K562 (cell line): ENCODE measurements around the gene TMEM131. TPM values are rescaled to one million over a fixed set of nuclear protein-coding genes. Genes with fewer than 3 reads are reported as not detected.

Experiments
- ATAC-seq: fragments of 200-7000 bp; cut with Tn5 transposase; 3 replicates; pipeline ENCODE4 v1.9.1; 2020; ENCODE audit warnings: moderate library complexity
- BruUV-seq: library from RNA; stranded (reverse); fragments of 400-500 nt; replicated peaks from 2 replicates; lab custom pipeline; 2021; lab: Mats Ljungman, UMichigan
- CTCF ChIA-PET: fragments of 300-600 bp; formaldehyde crosslinking; extraction: SDS; loops from one replicate; lab custom pipeline; 2021; ENCODE audit warnings: low intra/inter-chr PET ratio; lab: Yijun Ruan, JAX
- POLR2A ChIA-PET: fragments of 300-600, 350-650 bp; sonication (Branson Sonifier 250); formaldehyde crosslinking; extraction: SDS; loops from one replicate; lab custom pipeline; 2021; ENCODE audit warnings: antibody characterized with exemption, inconsistent platforms; lab: Yijun Ruan, JAX
- DNase-seq, 4 experiments: peaks; one replicate each; pipeline versions ENCODE4 v3.0.0 to v3.0.0-alpha.2; 2011 to 2018; ENCODE audit warnings: low spot score in 3 of 4, mixed read lengths in 3 of 4; ENCODE audit errors: extremely low read depth in 1 of 4
- FAIRE-seq: peaks from 2 replicates; lab custom pipeline; 2011; peaks lifted over from hg19 to GRCh38; lab: Jason Lieb, UNC
- H2AFZ ChIP-seq: 2 replicates; pipeline ENCODE4 v1.6.0; 2011; ENCODE audit warnings: low read depth, low read length, control low read depth, inconsistent platforms
- H3K27ac ChIP-seq: fragments of 200-600 bp; 3 replicates; pipeline ENCODE4 v1.8.0; 2011; ENCODE audit warnings: low read depth, mild to moderate bottlenecking, control low read depth, inconsistent platforms, low read length, moderate library complexity, mixed read lengths; ENCODE audit errors: extremely low read depth
- H3K27me3 ChIP-seq, 2 experiments: fragments of 300-600 bp in 1 of 2; 2 replicates in 1 of 2; 3 replicates in 1 of 2; pipeline versions ENCODE4 v1.6.0 to v1.8.0; 2011; ENCODE audit warnings: inconsistent platforms in 2 of 2, low read length in 2 of 2, mild to moderate bottlenecking in 1 of 2, mixed read lengths in 1 of 2, moderate library complexity in 1 of 2; ENCODE audit not compliant: control insufficient read depth in 2 of 2, insufficient read depth in 2 of 2
- H3K36me3 ChIP-seq: fragments of 300-600 bp; 3 replicates; pipeline ENCODE4 v1.8.0; 2011; ENCODE audit warnings: mild to moderate bottlenecking, low read length, inconsistent platforms; ENCODE audit not compliant: control insufficient read depth, insufficient read depth
- H3K4me1 ChIP-seq, 2 experiments: fragments of 200-600 bp in 1 of 2; replicated peaks in 1 of 2; 2 replicates in 1 of 2; 3 replicates in 1 of 2; pipeline versions ENCODE4 v1.5.1 to v1.8.0; 2011; ENCODE audit warnings: inconsistent platforms in 2 of 2, low read length in 2 of 2, mild to moderate bottlenecking in 1 of 2, mixed read lengths in 1 of 2, moderate library complexity in 1 of 2; ENCODE audit not compliant: control insufficient read depth in 2 of 2, insufficient read depth in 2 of 2
- H3K4me2 ChIP-seq: 2 replicates; pipeline ENCODE4 v1.6.1; 2011; ENCODE audit warnings: low read length, control low read depth, inconsistent platforms, mixed read lengths; ENCODE audit not compliant: insufficient read depth
- H3K4me3 ChIP-seq: fragments of 200-600 bp; sonication (generic), shearing (Covaris generic); 2 replicates; pipeline ENCODE4 v1.5.1; 2016; ENCODE audit warnings: control low read depth, inconsistent platforms
- H3K79me2 ChIP-seq: fragments of 200-600 bp; 3 replicates; pipeline ENCODE4 v1.8.0; 2011; ENCODE audit warnings: low read length, inconsistent platforms; ENCODE audit not compliant: control insufficient read depth, insufficient read depth
- H3K9ac ChIP-seq, 2 experiments: 2 replicates each; pipeline versions ENCODE4 v1.6.0 to v1.6.1; 2011; ENCODE audit warnings: low read depth in 2 of 2, low read length in 2 of 2, control low read depth in 1 of 2, inconsistent platforms in 1 of 2, mild to moderate bottlenecking in 1 of 2, mixed read lengths in 1 of 2; ENCODE audit not compliant: insufficient read depth in 1 of 2
- H3K9me1 ChIP-seq: one replicate; pipeline ENCODE4 v1.6.0; 2011; ENCODE audit warnings: inconsistent platforms, mild to moderate bottlenecking, low read length, moderate library complexity; ENCODE audit not compliant: control insufficient read depth, insufficient read depth
- H3K9me3 ChIP-seq: replicated peaks from 2 replicates; pipeline ENCODE4 v1.5.1; 2011; ENCODE audit warnings: low read depth, low read length, inconsistent platforms; ENCODE audit not compliant: control insufficient read depth, insufficient read depth
- H4K20me1 ChIP-seq: replicated peaks from 2 replicates; pipeline ENCODE4 v1.6.1; 2011; ENCODE audit warnings: low read length, inconsistent platforms, mixed read lengths; ENCODE audit not compliant: control insufficient read depth, insufficient read depth
- CREM ChIP-seq: IDR thresholded peaks from 2 replicates; pipeline ENCODE4 v1.6.1; 2014; ENCODE audit warnings: antibody characterized with exemption, low read depth
- MCM3 ChIP-seq: fragments of 450-650 bp; IDR thresholded peaks from 2 replicates; pipeline ENCODE4 v1.6.1; 2016
- PCBP2 ChIP-seq: fragments of 200-400 bp; formaldehyde crosslinking; IDR thresholded peaks from 2 replicates; pipeline ENCODE4 v1.6.1; 2018; ENCODE audit warnings: low read length, low read depth, mild to moderate bottlenecking, moderate library complexity; ENCODE audit not compliant: poor library complexity, severe bottlenecking
- PHB2 ChIP-seq: fragments of 450-650 bp; IDR thresholded peaks from 2 replicates; pipeline ENCODE4 v1.6.1; 2017; ENCODE audit warnings: low read depth
- SMARCE1 ChIP-seq: fragments of 450-650 bp; IDR thresholded peaks from 2 replicates; pipeline ENCODE4 v1.7.1; 2016; ENCODE audit warnings: mild to moderate bottlenecking
- TAF15 ChIP-seq: fragments of 200-400 bp; formaldehyde crosslinking; IDR thresholded peaks from 2 replicates; pipeline ENCODE4 v1.6.1; 2017; ENCODE audit warnings: mild to moderate bottlenecking, low read depth, low read length, moderate library complexity
- TRIM28 ChIP-seq: fragments of 450-650 bp; IDR thresholded peaks from 2 replicates; pipeline ENCODE4 v1.6.1; 2017
- ZNF512 ChIP-seq: IDR thresholded peaks from 2 replicates; pipeline ENCODE4 v1.6.1; 2016; ENCODE audit warnings: missing genetic modification characterization, missing compliant biosample characterization
- WGBS: fragments of 100-300 bp; shearing (Covaris generic); methylation state at CpG from one replicate; pipeline ENCODE4 v1.1.6; 2016; ENCODE audit warnings: low coverage, mixed read lengths; ENCODE audit not compliant: insufficient coverage; ENCODE audit errors: missing lambda C conversion rate; 5-methylcytosine and 5-hydroxymethylcytosine counted together
- in situ Hi-C: fragments of 300-500 bp; cut with MboI; formaldehyde crosslinking; loops from 4 replicates; pipeline ENCODE4 v1.15.0; 2018; ENCODE audit warnings: inconsistent platforms, mixed read lengths
- intact Hi-C: fragments of 100-400 bp; cut with micrococcal nuclease; formaldehyde crosslinking; loops from 2 replicates; pipeline ENCODE4 v1.14.2; 2022
- polyA plus RNA-seq, 8 experiments: library from polyadenylated mRNA; depleted of rRNA in 4 of 8; stranded (reverse) in 5 of 8; unstranded in 3 of 8; fragments of >200 nt; fragmentation: Nextera tagmentation in 2 of 8; fragmentation: Illumina TruSeq in 1 of 8; extraction: Ambion mirVana in 2 of 8; extraction: Trizol in 1 of 8; gene quantifications; 2 replicates each; pipeline versions ENCODE4 v1.2.1 to v1.2.3, GENCODE V29; 2011 to 2014; ENCODE audit warnings: inconsistent platforms in 1 of 8, missing spikeins in 1 of 8
- total RNA-seq, 7 experiments: library from RNA; depleted of rRNA in 6 of 7; stranded (reverse); fragments of >200 nt in 6 of 7; fragmentation: Illumina TruSeq in 2 of 7; extraction: Trizol in 2 of 7; gene quantifications; 2 replicates each; pipeline versions ENCODE4 v1.2.1 to v1.2.3, GENCODE V29; 2011 to 2021; ENCODE audit warnings: low replicate concordance in 1 of 7

The TMEM131 gene
- total and polyA plus RNA-seq, 9 of the 15 experiments (the other 6 are each of a cell fraction or from before 2014, with no cell fraction given), result 2.5 to 21.1 (median 12.4) TPM

GRCh38 chr2:97812931-97813330, 182.8 kb downstream of the TMEM131 start:
- no peak overlapping the region for H3K4me3 ChIP-seq
- ChIA-PET CTCF (no interaction called here), POLR2A (no interaction called here)
- no peaks in the 10 kb centered on the region for H3K9me3 ChIP-seq
- BruUV-seq, result no TSS peak
- ATAC-seq, result no peak
- DNase-seq, result no peak
- H3K4me2 ChIP-seq, result no peak overlapping the region
- H3K36me3 ChIP-seq, result peaks cover 43% of the 10 kb centered on the region; the same call in 2 of the 3 replicates
- H3K4me1 ChIP-seq, result no peaks in the 10 kb centered on the region
- H4K20me1 ChIP-seq, result no peaks in the 10 kb centered on the region
- in situ Hi-C loops, result loop anchor here (25.0 kb wide), 1 partner anchor 574 kb away; no protein-coding TSS in a partner anchor
- 94% methylated on average over 7 of the region's 7 CpGs for WGBS
- no peaks in the 10 kb centered on the region for H3K79me2 ChIP-seq
- H3K27ac ChIP-seq, result no peak overlapping the region
- intact Hi-C loops, result no loop called here
- no peak for FAIRE-seq
- H3K27me3 ChIP-seq, result no peaks in the 10 kb centered on the region
- no peaks in the 10 kb centered on the region for H3K9me1 ChIP-seq
- no peak overlapping the region for H2AFZ ChIP-seq
- TF ChIP-seq MCM3, result no peak
- TF ChIP-seq TRIM28, result no peak
- TF ChIP-seq TAF15, result no peak
- no peak for TF ChIP-seq ZNF512 (tag)
- no peak for TF ChIP-seq SMARCE1
- no peak for TF ChIP-seq PCBP2
- TF ChIP-seq CREM, result no peak
- TF ChIP-seq PHB2, result no peak
- no peak overlapping the region for H3K9ac ChIP-seq
